ENCODE measurements around the gene XYLT1.
"Not testable (repeated sequence)": the region's sequence is repeated elsewhere in the genome, so short reads cannot be mapped to it uniquely, and the experiment has no call there.

XYLT1 gene

DNA sequence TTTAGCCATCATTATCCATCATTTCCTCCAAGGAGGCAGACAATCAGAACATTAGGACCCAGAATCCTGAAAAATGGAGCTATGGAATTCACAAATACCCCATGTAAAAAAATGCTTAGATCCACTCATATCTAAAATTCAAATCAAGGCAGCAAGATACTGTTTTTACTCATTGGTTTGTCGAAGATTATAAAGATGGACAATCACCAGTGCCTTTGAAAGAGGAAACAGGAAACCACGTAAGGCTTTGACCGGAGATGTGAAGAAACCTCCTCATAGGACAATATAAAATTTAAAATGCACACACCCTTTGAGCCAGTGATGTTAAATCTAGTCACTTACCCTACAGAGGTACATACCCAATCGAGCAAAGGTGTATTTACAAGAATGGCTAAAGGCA, 130.0 kb downstream of the XYLT1 start:
- no peaks in the 10 kb centered on the region for H3K27me3 ChIP-seq (ENCODE audit: insufficient read depth, poor library complexity, severe bottlenecking)
- DNase-seq (ENCODE audit: low spot score) = no peak
- TF ChIP-seq, protein P1, sequence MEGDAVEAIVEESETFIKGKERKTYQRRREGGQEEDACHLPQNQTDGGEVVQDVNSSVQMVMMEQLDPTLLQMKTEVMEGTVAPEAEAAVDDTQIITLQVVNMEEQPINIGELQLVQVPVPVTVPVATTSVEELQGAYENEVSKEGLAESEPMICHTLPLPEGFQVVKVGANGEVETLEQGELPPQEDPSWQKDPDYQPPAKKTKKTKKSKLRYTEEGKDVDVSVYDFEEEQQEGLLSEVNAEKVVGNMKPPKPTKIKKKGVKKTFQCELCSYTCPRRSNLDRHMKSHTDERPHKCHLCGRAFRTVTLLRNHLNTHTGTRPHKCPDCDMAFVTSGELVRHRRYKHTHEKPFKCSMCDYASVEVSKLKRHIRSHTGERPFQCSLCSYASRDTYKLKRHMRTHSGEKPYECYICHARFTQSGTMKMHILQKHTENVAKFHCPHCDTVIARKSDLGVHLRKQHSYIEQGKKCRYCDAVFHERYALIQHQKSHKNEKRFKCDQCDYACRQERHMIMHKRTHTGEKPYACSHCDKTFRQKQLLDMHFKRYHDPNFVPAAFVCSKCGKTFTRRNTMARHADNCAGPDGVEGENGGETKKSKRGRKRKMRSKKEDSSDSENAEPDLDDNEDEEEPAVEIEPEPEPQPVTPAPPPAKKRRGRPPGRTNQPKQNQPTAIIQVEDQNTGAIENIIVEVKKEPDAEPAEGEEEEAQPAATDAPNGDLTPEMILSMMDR (IDR thresholded peaks at IDR 0.05; ENCODE audit: poor library complexity, severe bottlenecking) = no peak
- no peak for ATAC-seq (ENCODE audit: low read depth)
- H3K4me1 ChIP-seq (ENCODE audit: insufficient read depth, poor library complexity, severe bottlenecking) = no peaks in the 10 kb centered on the region
- no peaks in the 10 kb centered on the region for H3K36me3 ChIP-seq (ENCODE audit: low read depth)
- no peak overlapping the region for H3K4me3 ChIP-seq (ENCODE audit: severe bottlenecking)
- H3K9me3 ChIP-seq (ENCODE audit: severe bottlenecking) = no peaks in the 10 kb centered on the region
- no peak overlapping the region for H3K27ac ChIP-seq (ENCODE audit: poor library complexity, severe bottlenecking)

DNA sequence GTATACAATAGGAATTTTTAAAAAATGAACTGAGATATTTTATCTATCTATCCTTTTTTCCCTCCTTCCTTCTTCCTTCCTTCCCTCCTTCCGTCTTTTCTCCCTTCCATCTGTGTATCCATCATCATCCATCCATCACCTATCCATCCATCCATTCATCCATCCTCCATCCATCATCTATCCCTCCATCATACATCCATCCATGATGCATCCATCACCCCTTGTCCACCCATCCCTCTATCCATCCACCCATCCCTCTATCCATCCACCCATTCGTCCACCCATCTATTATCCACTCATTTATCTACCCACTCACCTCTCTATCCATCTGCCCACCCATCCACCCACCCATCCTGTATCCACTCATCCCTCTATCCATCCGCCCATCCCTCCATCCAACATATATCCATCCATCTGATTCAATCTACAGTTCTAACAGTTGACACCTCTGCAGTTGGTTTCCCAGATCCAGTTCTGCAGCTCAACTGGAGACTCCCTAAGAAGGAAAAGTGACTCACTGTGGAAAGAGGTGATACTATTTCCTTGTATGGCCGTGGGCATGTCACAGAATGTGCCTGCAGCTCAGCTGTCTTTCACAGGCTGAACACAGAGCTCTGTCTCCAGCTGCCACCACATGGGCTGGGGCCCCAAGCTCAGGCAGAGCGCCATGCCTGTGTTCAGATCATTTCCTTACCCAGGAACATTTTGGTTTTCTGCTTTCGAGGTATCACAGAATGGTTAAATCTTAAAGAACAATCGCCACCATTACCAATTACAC, 130.8 kb downstream of the XYLT1 start:
- no peak for ATAC-seq (ENCODE audit: low read depth)
- no peaks in the 10 kb centered on the region for H3K27me3 ChIP-seq (ENCODE audit: insufficient read depth, poor library complexity, severe bottlenecking)
- TF ChIP-seq, protein P1 (IDR thresholded peaks at IDR 0.05; ENCODE audit: poor library complexity, severe bottlenecking) = no peak

DNA sequence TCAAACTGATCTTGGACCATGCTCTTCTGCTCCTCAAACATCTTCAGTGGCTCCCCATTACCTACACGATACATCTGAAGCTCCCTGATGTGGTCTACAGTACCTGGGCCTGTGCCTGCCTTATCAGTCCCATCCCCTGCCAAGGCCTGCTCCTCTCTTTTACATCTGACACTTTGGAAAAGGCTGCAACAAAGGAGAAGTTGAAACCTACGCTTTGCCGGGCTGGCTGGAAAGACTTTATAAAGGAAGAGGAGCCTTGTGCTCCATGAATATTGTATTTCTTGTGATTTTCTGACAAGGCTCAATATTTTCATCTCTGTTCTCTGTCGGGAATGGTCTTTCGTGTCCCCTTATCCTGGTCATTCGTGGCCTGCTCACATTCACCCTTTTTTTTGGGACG, 132.5 kb downstream of the XYLT1 start:
- no peak overlapping the region for H3K4me3 ChIP-seq (ENCODE audit: severe bottlenecking)
- no peaks in the 10 kb centered on the region for H3K27me3 ChIP-seq (ENCODE audit: insufficient read depth, poor library complexity, severe bottlenecking)
- TF ChIP-seq, protein P1 (IDR thresholded peaks at IDR 0.05; ENCODE audit: poor library complexity, severe bottlenecking) = no peak
- H3K36me3 ChIP-seq (ENCODE audit: low read depth) = no peaks in the 10 kb centered on the region
- DNase-seq (ENCODE audit: low spot score) = no peak
- no peak overlapping the region for H3K27ac ChIP-seq (ENCODE audit: poor library complexity, severe bottlenecking)
- H3K4me1 ChIP-seq (ENCODE audit: insufficient read depth, poor library complexity, severe bottlenecking) = no peaks in the 10 kb centered on the region
- ATAC-seq (ENCODE audit: low read depth) = no peak
- H3K9me3 ChIP-seq (ENCODE audit: severe bottlenecking) = no peaks in the 10 kb centered on the region

More for the DNA sequence above, 130.8 kb downstream of the XYLT1 start:
- Histone ChIP-seq H3K4me1 (ENCODE audit: insufficient read depth, poor library complexity, severe bottlenecking) (no peaks in the 10 kb centered on the region), H3K27ac (ENCODE audit: poor library complexity, severe bottlenecking) (no peak overlapping the region), H3K4me3 (ENCODE audit: severe bottlenecking) (no peak overlapping the region), H3K9me3 (ENCODE audit: severe bottlenecking) (no peaks in the 10 kb centered on the region), H3K36me3 (ENCODE audit: low read depth) (no peaks in the 10 kb centered on the region)
- no peak for DNase-seq (ENCODE audit: low spot score)

DNA sequence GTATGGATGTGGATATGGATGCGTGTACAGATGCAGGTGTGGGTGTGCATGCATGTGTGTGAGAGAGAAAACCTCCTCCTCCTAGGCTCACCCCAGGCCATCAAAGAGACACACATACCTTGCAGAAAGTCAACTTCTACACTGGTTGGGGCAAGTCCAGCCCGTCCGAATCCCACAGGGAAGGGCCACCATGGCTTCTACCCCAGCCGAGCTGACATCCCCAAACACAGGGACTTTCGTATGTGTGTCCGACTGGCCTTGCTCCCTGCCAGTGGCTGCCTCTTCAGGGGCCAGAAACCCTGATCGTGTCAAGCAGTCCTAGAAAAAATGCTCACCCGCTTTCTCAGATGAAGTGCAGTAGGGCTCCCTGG, 134.2 kb downstream of the XYLT1 start:
- TF ChIP-seq, protein P1 (IDR thresholded peaks at IDR 0.05; ENCODE audit: poor library complexity, severe bottlenecking) = no peak
- no peaks in the 10 kb centered on the region for H3K27me3 ChIP-seq (ENCODE audit: insufficient read depth, poor library complexity, severe bottlenecking)
- ATAC-seq (ENCODE audit: low read depth) (no peak), DNase-seq (ENCODE audit: low spot score) (no peak)
- H3K36me3 ChIP-seq (ENCODE audit: low read depth) = no peaks in the 10 kb centered on the region
- no peaks in the 10 kb centered on the region for H3K9me3 ChIP-seq (ENCODE audit: severe bottlenecking)
- no peaks in the 10 kb centered on the region for H3K4me1 ChIP-seq (ENCODE audit: insufficient read depth, poor library complexity, severe bottlenecking)
- no peak overlapping the region for H3K4me3 ChIP-seq (ENCODE audit: severe bottlenecking)
- no peak overlapping the region for H3K27ac ChIP-seq (ENCODE audit: poor library complexity, severe bottlenecking)

DNA sequence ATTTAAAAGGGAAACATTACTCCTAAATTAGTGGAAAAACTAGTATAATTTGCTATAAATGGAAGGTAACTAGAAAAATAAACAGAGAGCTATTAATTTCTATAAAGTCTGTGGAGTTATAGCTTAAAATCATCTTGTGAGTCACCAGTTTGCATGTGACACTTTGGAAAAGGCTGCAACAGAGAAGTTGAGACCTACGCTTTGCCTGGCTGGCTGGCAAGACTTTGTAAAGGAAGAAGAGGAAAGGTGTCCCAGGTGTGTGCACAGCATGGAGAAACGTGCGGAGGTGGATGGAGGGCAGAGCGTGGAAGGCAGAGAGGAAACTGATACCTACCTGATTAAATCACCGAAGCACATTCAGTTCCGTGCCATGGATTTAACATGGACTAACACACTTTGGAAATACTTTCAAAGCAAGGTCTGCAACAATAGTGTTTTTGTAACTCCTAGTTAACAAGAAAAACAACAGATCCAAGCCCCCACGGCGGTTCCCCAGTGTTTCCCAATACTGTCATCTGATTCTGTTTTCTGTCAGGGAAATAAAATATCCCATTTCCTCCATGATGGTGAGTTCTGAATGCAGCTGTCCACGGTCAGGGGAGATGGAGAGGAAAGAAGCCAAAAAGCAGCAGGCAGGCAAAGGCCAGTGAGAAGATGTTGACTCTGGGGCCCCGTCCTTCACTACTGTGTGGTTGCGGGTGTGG, 134.8 kb downstream of the XYLT1 start:
- DNase-seq (ENCODE audit: low spot score) (no peak), ATAC-seq (ENCODE audit: low read depth) (no peak)
- TF ChIP-seq, protein P1 (IDR thresholded peaks at IDR 0.05; ENCODE audit: poor library complexity, severe bottlenecking) = no peak
- Histone ChIP-seq H3K9me3 (ENCODE audit: severe bottlenecking) (no peaks in the 10 kb centered on the region), H3K36me3 (ENCODE audit: low read depth) (no peaks in the 10 kb centered on the region), H3K27ac (ENCODE audit: poor library complexity, severe bottlenecking) (no peak overlapping the region), H3K27me3 (ENCODE audit: insufficient read depth, poor library complexity, severe bottlenecking) (no peaks in the 10 kb centered on the region), H3K4me3 (ENCODE audit: severe bottlenecking) (no peak overlapping the region), H3K4me1 (ENCODE audit: insufficient read depth, poor library complexity, severe bottlenecking) (no peaks in the 10 kb centered on the region)

DNA sequence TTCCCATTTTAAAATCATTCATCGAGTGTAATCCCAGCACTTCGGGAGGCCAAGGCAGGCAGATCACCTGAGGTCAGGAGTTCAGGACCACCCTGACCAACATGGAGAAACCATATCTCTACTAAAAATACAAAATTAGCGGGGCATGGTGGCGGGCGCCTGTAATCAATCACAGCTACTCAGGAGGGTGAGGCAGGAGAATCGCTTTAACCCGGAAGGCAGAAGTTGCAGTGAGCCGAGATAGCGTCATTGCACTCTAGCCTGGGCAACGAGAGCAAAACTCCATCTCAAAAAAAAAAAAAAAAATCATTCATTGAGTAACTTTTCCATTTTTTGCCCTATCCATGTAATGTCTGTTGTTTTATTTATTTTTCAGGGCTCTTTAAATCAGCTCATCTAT, 135.4 kb downstream of the XYLT1 start:
- H3K4me3 ChIP-seq (ENCODE audit: severe bottlenecking) = not testable (repeated sequence)

More for the DNA sequence above, 135.4 kb downstream of the XYLT1 start:
- not testable (repeated sequence) for H3K4me1 ChIP-seq (ENCODE audit: insufficient read depth, poor library complexity, severe bottlenecking); ATAC-seq (ENCODE audit: low read depth); H3K27me3 ChIP-seq (ENCODE audit: insufficient read depth, poor library complexity, severe bottlenecking); DNase-seq (ENCODE audit: low spot score); H3K9me3 ChIP-seq (ENCODE audit: severe bottlenecking); H3K27ac ChIP-seq (ENCODE audit: poor library complexity, severe bottlenecking); H3K36me3 ChIP-seq (ENCODE audit: low read depth)
